Measurements from ENCODE around the gene BIRC5. TPM values are rescaled to one million over a fixed set of nuclear protein-coding genes. Genes with fewer than 3 reads are reported as not detected.
A peak's percentile ranks its signal among the peaks of the same experiment; 100 is the strongest.

The BIRC5 gene
- total and polyA plus RNA-seq, 12 donors: 0.13 to 7.6 (median 0.61) TPM; not detected in 2

DNA sequence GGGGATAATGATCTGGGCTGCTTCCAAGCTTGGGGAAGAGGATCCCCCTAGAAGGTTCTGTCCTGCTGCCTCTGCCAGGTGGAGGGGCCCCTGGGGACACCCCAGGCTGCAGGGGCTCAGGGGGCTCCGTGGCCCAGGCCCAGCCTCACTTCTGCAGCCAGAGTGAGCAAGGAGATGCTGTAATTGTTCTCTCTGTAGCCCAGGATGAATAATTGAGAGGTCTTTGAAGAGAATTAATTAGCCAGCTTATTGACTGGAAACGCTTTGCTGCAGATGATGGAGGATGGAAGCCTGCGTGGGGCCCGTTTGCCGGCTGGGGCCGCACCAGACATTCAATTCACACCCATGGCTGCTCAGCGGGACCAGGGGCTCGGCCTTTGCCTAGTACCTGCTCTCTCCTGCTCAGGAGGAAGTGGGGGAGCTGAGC is 55.9 kb downstream of the BIRC5 start:
- intact Hi-C loops (cut with DNase I): no loop called here
- DNase-seq (no peak), ATAC-seq (no peak)
- TF ChIP-seq, protein P1, sequence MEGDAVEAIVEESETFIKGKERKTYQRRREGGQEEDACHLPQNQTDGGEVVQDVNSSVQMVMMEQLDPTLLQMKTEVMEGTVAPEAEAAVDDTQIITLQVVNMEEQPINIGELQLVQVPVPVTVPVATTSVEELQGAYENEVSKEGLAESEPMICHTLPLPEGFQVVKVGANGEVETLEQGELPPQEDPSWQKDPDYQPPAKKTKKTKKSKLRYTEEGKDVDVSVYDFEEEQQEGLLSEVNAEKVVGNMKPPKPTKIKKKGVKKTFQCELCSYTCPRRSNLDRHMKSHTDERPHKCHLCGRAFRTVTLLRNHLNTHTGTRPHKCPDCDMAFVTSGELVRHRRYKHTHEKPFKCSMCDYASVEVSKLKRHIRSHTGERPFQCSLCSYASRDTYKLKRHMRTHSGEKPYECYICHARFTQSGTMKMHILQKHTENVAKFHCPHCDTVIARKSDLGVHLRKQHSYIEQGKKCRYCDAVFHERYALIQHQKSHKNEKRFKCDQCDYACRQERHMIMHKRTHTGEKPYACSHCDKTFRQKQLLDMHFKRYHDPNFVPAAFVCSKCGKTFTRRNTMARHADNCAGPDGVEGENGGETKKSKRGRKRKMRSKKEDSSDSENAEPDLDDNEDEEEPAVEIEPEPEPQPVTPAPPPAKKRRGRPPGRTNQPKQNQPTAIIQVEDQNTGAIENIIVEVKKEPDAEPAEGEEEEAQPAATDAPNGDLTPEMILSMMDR (IDR thresholded peaks at IDR 0.05): no peak
- Histone ChIP-seq H3K27me3 (peaks cover 0 to 34% (median 21%) of the 10 kb centered on the region in 7 donors), H3K4me3 (no peak overlapping the region), H3K36me3 (no peaks in the 10 kb centered on the region), H3K4me1 (peaks cover 0 to 44% (median 8%) of the 10 kb centered on the region in 9 donors), H3K27ac (peak overlapping the region in 1 of 10 donors; percentile 53), H3K9me3 (no peaks in the 10 kb centered on the region)
- 91 to 92% methylated on average over 8 of the region's 8 CpGs for WGBS, 2 donors

DNA sequence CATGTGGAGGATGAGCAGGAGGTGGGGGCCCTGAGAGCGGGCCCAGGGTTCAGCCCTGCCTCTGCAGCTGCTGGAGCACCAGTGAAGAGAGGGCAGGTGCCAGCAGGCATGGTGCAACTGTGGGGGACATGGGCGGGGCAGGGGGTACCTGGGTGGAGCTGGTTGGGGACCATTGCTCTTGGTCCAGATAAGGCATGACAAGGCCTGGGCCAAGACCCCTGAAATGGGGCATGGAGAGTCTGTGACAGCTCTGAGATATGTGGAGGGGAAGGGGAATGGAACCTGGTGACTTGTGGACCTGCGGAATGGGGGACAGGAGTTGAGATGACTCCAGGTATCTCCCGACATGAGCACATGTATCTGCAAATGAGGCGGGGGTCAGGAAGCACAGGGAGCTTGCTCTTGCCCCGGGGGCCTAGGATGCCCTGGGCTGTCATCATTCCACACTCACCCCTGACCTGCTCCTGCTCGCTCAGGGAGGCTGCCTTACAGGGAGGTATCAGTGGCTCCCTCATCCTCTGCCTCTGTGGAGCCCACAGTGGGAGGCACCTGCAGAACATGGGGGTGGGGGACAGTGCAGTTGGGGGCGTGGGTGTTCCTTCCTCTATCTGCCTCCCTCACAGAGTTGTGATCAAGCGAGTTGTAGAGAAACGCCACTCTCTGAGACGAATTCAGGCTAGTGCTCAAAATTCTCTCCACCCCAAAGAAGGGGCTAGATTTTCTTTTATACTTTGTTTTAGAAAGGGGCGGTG is 57.5 kb downstream of the BIRC5 start:
- H3K4me1 ChIP-seq: peaks cover 0 to 30% (median 6%) of the 10 kb centered on the region in 9 donors
- no peaks in the 10 kb centered on the region for H3K36me3 ChIP-seq
- intact Hi-C loops (cut with DNase I): no loop called here
- H3K9me3 ChIP-seq: no peaks in the 10 kb centered on the region
- TF ChIP-seq, protein P1 (IDR thresholded peaks at IDR 0.05): no peak
- DNase-seq: no peak
- no peak overlapping the region for H3K27ac ChIP-seq
- H3K27me3 ChIP-seq: peaks cover 0 to 34% (median 21%) of the 10 kb centered on the region in 7 donors
- 66 to 79% methylated on average over 12 of the region's 12 CpGs for WGBS, 2 donors
- no peak overlapping the region for H3K4me3 ChIP-seq
- ATAC-seq: no peak

DNA sequence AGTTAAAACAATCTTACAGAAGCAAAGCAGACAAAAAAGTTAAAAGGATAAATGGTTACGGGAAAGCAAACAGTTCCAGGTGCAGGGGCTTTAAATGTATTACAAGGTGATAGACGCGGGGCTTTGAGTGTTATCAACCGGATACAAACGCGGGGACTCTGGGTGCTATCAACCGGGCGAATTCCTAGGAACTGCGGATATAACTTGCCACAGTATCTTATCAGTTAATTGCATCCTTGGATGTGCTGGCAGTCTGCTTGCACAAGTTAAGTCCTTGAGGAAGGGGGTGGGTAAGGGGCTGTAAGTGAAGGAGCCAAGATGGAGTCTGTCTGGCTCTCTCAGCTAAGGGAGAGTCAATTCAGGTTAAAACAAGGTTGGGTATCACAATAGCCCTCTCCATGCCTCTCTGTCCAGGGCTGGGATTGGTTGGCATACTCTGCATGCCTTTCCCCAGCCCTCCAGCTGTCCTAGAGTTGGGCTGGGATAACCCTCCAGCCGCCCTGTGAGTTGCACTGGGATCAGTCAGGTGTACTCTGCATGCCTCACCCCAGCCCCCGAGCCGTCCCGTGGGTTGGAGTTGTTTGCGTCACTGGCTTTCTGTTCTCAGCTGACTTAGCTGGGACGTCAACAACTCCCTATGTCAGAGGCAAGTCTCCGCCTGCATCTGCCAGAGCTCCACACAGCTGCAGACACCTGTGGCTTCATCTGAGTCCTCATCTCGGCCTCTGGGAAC is 58.3 kb downstream of the BIRC5 start:
- Histone ChIP-seq H3K36me3 (no peaks in the 10 kb centered on the region), H3K4me1 (peaks cover 0 to 29% (median 6%) of the 10 kb centered on the region in 9 donors), H3K9me3 (no peaks in the 10 kb centered on the region), H3K27me3 (peaks cover 0 to 34% (median 21%) of the 10 kb centered on the region in 7 donors), H3K4me3 (peak overlapping the region in 1 of 10 donors; percentile 14), H3K27ac (no peak overlapping the region)
- peak in 7 of 8 donors; percentile 46 to 90 (median 78) for ATAC-seq
- 17 to 28% methylated on average over 17 of the region's 17 CpGs for WGBS, 2 donors
- TF ChIP-seq, protein P1 (IDR thresholded peaks at IDR 0.05): no peak
- peak in 1 of 2 donors; percentile 55 for DNase-seq
- intact Hi-C loops (cut with DNase I): no loop called here

DNA sequence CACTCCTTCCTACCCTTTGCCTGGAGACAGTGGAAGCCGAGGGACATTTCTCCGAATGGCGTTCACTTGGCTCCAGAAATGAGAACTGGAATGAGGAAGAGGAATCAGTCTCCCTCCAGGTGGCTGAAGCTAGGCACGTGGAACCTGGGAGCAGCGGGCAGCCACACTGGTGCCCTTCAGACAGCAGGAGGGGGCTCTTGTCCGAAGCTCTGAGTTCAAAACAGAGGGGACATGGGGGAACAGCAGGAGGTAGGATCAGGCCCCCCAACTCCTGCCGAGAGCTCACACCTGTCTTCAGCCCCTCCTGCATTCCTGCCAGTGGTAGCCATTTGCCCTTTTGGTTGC is 58.8 kb downstream of the BIRC5 start:
- peak overlapping the region in 1 of 10 donors; percentile 14 for H3K4me3 ChIP-seq
- no peak for DNase-seq
- TF ChIP-seq, protein P1 (IDR thresholded peaks at IDR 0.05): no peak
- peaks cover 0 to 29% (median 6%) of the 10 kb centered on the region in 9 donors for H3K4me1 ChIP-seq
- H3K27me3 ChIP-seq: peaks cover 0 to 34% (median 21%) of the 10 kb centered on the region in 7 donors
- ATAC-seq: no peak
- intact Hi-C loops (cut with DNase I): no loop called here
- no peaks in the 10 kb centered on the region for H3K36me3 ChIP-seq
- H3K27ac ChIP-seq: no peak overlapping the region
- no peaks in the 10 kb centered on the region for H3K9me3 ChIP-seq
- WGBS, 2 donors: 38% methylated on average over 7 of the region's 7 CpGs
